ENCODE measurements around the gene HS1BP3. TPM values are rescaled to one million over a fixed set of nuclear protein-coding genes. Genes with fewer than 3 reads are reported as not detected.
A peak's percentile ranks its signal among the peaks of the same experiment; 100 is the strongest.

HS1BP3 gene
- total and polyA plus RNA-seq, 2 of the 13 experiments (the other 11 are each of a cell fraction or from before 2014, with no cell fraction given), result 15.2 to 22.0 TPM

GRCh38 chr2:20664431-20665242, 13.7 kb upstream of the HS1BP3 start (continued):
- TF ChIP-seq KLF9 (CRISPR knock-in tag; IDR thresholded peaks at IDR 0.05; ENCODE audit: low read depth) (no peak), SIN3A (IDR thresholded peaks at IDR 0.05; ENCODE audit: borderline replicate concordance, low read depth, low read length) (0 out of 2 replicates have a peak, but pooled peaks have one; percentile 15), TEAD3 (CRISPR knock-in tag; optimal IDR thresholded peaks at IDR 0.05; ENCODE audit: borderline replicate concordance) (peak; percentile 10), ZNF674 (CRISPR knock-in tag; IDR thresholded peaks at IDR 0.05; ENCODE audit: low read depth) (0 out of 2 replicates have a peak, but pooled peaks have one; percentile 65), TFDP1 (CRISPR knock-in tag; IDR thresholded peaks at IDR 0.05; ENCODE audit: borderline replicate concordance) (no peak), ZNF274 (CRISPR knock-in tag; IDR thresholded peaks at IDR 0.05) (no peak), SMYD3 (CRISPR knock-in tag; IDR thresholded peaks at IDR 0.05) (no peak), JUN (CRISPR knock-in tag; IDR thresholded peaks at IDR 0.05) (no peak), EZH2 (conservative IDR thresholded peaks at IDR 0.05; ENCODE audit: low read depth, low read length) (peak; percentile 58; the same call in 1 of the 2 replicates), MTA3 (CRISPR knock-in tag; IDR thresholded peaks at IDR 0.05) (no peak), HOXA3 (CRISPR knock-in tag; IDR thresholded peaks at IDR 0.05) (0 out of 2 replicates have a peak, but pooled peaks have one; percentile 4), CEBPB (IDR thresholded peaks at IDR 0.05; ENCODE audit: borderline replicate concordance, low read depth, low read length) (peak; percentile 90), THAP11 (CRISPR knock-in tag; IDR thresholded peaks at IDR 0.05) (no peak), ZNF777 (CRISPR knock-in tag; IDR thresholded peaks at IDR 0.05) (no peak), ZNF766 (CRISPR knock-in tag; IDR thresholded peaks at IDR 0.05; ENCODE audit: borderline replicate concordance) (no peak; the same call in 1 of the 2 replicates), EED (CRISPR knock-in tag; IDR thresholded peaks at IDR 0.05) (peak; percentile 69), RBFOX2 (IDR thresholded peaks at IDR 0.05; ENCODE audit: low read depth, low read length) (no peak), ZNF343 (CRISPR knock-in tag; IDR thresholded peaks at IDR 0.05) (no peak; the same call in 1 of the 2 replicates), SAP130 (CRISPR knock-in tag; IDR thresholded peaks at IDR 0.05; ENCODE audit: low read depth) (peak; percentile 52; the same call in 1 of the 2 replicates), AGO1 (IDR thresholded peaks at IDR 0.05; ENCODE audit: low read depth, low read length, poor library complexity, severe bottlenecking) (no peak), ZNF768 (CRISPR knock-in tag; IDR thresholded peaks at IDR 0.05) (no peak)
- TF ChIP-seq, protein P1, sequence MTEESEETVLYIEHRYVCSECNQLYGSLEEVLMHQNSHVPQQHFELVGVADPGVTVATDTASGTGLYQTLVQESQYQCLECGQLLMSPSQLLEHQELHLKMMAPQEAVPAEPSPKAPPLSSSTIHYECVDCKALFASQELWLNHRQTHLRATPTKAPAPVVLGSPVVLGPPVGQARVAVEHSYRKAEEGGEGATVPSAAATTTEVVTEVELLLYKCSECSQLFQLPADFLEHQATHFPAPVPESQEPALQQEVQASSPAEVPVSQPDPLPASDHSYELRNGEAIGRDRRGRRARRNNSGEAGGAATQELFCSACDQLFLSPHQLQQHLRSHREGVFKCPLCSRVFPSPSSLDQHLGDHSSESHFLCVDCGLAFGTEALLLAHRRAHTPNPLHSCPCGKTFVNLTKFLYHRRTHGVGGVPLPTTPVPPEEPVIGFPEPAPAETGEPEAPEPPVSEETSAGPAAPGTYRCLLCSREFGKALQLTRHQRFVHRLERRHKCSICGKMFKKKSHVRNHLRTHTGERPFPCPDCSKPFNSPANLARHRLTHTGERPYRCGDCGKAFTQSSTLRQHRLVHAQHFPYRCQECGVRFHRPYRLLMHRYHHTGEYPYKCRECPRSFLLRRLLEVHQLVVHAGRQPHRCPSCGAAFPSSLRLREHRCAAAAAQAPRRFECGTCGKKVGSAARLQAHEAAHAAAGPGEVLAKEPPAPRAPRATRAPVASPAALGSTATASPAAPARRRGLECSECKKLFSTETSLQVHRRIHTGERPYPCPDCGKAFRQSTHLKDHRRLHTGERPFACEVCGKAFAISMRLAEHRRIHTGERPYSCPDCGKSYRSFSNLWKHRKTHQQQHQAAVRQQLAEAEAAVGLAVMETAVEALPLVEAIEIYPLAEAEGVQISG (CRISPR knock-in tag; IDR thresholded peaks at IDR 0.05), result peak; percentile 13; the same call in 1 of the 2 replicates
- TF ChIP-seq, protein P2, sequence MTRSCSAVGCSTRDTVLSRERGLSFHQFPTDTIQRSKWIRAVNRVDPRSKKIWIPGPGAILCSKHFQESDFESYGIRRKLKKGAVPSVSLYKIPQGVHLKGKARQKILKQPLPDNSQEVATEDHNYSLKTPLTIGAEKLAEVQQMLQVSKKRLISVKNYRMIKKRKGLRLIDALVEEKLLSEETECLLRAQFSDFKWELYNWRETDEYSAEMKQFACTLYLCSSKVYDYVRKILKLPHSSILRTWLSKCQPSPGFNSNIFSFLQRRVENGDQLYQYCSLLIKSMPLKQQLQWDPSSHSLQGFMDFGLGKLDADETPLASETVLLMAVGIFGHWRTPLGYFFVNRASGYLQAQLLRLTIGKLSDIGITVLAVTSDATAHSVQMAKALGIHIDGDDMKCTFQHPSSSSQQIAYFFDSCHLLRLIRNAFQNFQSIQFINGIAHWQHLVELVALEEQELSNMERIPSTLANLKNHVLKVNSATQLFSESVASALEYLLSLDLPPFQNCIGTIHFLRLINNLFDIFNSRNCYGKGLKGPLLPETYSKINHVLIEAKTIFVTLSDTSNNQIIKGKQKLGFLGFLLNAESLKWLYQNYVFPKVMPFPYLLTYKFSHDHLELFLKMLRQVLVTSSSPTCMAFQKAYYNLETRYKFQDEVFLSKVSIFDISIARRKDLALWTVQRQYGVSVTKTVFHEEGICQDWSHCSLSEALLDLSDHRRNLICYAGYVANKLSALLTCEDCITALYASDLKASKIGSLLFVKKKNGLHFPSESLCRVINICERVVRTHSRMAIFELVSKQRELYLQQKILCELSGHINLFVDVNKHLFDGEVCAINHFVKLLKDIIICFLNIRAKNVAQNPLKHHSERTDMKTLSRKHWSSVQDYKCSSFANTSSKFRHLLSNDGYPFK (CRISPR knock-in tag; IDR thresholded peaks at IDR 0.05; ENCODE audit: borderline replicate concordance), result no peak
- TF ChIP-seq, protein P3, sequence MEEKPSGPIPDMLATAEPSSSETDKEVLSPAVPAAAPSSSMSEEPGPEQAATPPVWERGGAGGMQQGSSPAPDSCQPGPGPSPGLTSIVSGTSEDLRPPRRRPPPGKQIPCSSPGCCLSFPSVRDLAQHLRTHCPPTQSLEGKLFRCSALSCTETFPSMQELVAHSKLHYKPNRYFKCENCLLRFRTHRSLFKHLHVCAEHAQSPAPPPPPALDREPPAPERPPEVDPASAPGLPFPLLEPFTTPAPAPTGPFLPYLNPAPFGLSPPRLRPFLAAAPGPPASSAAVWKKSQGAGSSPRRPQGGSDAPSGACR (CRISPR knock-in tag; IDR thresholded peaks at IDR 0.05), result no peak

All from HepG2 (cell line).